Measurements from ENCODE around the gene SNUPN.
"Not testable (repeated sequence)": the region's sequence is repeated elsewhere in the genome, so short reads cannot be mapped to it uniquely, and the experiment has no call there.

DNA sequence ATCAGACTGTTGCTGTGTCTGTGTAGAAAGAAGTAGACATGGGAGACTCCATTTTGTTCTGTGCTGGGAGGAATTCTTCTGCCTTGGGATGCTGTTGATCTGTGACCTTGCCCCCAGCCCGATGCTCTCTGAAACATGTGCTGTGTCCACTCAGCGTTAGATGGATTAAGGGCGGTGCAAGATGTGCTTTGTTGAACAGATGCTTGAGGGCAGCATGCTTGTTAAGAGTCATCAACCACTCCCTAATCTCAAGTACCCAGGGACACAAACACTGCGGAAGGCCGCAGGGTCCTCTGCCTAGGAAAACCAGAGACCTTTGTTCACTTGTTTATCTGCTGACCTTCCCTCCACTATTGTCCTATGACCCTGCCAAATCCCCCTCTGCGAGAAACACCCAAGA is 66.2 kb downstream of the SNUPN start:
- not testable (repeated sequence) for TF ChIP-seq POLR2A (IDR thresholded peaks at IDR 0.05)
- TF ChIP-seq, protein P1, sequence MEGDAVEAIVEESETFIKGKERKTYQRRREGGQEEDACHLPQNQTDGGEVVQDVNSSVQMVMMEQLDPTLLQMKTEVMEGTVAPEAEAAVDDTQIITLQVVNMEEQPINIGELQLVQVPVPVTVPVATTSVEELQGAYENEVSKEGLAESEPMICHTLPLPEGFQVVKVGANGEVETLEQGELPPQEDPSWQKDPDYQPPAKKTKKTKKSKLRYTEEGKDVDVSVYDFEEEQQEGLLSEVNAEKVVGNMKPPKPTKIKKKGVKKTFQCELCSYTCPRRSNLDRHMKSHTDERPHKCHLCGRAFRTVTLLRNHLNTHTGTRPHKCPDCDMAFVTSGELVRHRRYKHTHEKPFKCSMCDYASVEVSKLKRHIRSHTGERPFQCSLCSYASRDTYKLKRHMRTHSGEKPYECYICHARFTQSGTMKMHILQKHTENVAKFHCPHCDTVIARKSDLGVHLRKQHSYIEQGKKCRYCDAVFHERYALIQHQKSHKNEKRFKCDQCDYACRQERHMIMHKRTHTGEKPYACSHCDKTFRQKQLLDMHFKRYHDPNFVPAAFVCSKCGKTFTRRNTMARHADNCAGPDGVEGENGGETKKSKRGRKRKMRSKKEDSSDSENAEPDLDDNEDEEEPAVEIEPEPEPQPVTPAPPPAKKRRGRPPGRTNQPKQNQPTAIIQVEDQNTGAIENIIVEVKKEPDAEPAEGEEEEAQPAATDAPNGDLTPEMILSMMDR (IDR thresholded peaks at IDR 0.05), result not testable (repeated sequence)

Measured in body of pancreas (tissue), 4 donors.